HPDE6-E6E7 (cell line): ENCODE data around the gene SLC12A5.
A peak's percentile ranks its signal among the peaks of the same experiment; 100 is the strongest.
"Not testable (repeated sequence)": the region's sequence is repeated elsewhere in the genome, so short reads cannot be mapped to it uniquely, and the experiment has no call there.

ENCODE experiments used
- DNase-seq: peaks from one replicate; pipeline ENCODE4 v3.0.0; 2011; ENCODE audit warnings: missing footprints; ENCODE audit errors: extremely low spot score

SLC12A5 gene

DNA sequence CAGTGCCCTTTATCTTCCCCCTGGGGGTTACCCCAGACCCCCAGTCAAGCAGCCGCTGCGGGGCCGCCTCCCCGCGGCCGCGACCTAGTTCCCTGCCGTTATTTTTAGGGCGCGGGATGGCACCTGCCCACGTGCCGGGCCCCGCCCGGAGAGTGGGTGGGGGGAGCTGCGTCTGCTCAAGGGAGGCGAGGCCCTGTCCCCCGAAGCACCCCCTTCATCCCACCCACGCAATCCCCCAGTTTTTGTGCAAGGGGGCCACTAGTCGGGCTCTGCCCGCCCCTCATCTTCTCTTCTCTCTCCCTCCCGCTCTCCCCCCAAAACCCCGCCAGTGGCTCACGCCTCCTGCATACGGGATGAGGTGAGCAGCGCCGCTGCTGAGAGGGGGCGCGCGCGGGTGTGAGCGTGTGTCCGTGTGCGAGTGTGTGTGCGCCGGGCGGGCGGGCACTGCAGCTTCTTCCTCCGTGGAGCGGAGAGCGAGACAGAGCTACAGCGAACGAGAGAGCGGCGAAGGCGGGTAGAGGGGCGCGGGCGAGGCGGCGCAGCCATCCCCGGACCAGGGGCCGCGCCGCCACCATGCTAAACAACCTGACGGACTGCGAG lies at the start of gene SLC12A5:
Gene SLC12A5, plus strand, starts transcription at position 444 of the 600 bp plus-strand sequence. Its CDS starts 130 bp downstream, at position 574.
- DNase-seq: no peak

DNA sequence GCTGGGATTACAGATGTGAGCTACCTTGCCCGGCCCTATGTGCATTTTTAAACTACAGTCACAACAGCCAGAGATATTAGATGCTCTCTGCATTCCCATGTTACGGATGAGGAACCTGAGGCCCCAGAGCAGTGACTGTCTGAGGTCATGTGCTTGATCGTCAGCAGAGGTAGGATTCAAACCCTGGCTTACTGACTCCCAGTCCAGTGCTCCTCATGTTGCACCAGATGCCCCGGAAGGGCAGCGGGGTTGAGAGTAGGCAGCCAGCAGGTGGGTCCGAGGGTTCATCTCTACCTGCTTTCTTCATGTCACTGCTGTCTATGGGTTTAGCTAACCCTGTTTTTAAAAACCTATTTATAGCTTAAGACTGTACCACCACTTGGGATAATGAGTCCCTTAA lies 47.8 kb upstream of the SLC12A5 start:
- no peak for DNase-seq

DNA sequence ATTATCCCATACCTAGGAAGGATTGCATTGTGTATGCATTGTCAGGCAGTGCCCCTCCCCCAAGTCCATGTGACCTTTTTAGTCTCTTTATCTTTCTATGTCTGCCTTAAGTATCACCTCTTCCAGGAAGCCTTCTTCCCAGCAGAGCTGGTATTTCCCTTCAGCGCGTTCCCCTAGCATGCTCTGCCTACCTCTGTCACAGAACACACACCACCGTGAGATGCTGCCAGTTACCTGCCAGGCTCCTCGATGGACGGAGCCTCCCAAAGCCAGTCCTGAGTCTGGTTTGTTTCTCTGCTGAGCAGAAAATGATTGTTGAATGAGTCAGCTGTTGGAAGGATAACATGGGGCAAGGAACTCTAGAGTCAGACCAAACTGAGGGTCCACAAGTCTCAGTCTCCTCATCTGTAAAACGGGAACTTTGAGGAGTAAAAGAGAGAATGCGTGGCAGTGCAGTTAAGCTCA lies 45.7 kb upstream of the SLC12A5 start:
- no peak for DNase-seq

DNA sequence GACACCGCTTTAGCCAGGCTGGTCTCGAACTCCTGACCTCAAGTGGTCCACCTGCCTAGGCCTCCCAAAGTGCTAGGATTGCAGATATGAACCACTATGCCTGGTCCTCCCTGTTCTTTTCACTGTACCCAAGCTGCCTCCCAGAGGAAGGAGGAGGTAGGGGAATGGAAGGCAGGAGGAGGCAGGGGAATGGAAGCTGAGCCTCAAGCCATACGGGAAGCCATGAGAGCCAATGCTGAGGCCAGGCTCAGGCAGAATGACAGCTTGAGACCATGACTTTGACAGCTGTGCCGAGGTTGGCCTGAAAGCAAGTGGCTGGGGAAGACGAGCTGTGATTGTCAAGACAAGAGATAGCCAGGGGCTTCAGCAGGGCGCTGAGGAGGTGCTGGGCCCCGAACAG lies 43.4 kb upstream of the SLC12A5 start:
- no peak for DNase-seq

DNA sequence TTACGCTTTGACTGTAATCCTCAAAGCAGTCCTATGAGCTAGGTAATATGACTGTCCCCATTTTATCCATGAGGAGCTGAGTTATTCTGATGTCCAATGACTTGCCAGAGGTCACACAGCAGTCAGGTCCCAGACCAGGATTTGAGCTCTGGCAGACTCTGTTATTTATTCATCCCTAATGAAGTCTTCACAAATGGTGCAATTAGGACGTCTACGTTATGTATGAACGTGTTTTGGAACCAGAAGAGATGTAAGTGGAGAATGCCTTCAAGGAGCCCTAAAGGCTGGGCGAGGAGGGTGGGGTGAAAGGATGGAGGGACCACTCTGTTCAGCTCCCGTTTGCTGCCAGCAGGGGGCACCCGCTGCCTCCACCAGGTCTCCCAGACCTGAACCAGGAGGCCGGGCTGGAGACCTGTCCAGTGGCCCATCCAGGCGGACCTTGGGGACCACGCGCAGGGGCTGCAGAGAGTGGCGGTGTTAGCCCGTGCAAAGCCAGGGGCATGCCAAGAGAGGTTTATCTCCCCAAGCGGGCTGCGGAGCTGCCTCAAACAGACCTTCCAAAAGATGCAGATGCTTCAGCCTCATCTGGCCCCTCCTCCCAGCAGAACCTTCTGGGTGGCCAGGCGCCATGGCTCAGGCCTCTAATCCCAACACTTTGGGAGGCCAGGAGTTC lies 41.8 kb upstream of the SLC12A5 start:
- DNase-seq: peak; percentile 93

DNA sequence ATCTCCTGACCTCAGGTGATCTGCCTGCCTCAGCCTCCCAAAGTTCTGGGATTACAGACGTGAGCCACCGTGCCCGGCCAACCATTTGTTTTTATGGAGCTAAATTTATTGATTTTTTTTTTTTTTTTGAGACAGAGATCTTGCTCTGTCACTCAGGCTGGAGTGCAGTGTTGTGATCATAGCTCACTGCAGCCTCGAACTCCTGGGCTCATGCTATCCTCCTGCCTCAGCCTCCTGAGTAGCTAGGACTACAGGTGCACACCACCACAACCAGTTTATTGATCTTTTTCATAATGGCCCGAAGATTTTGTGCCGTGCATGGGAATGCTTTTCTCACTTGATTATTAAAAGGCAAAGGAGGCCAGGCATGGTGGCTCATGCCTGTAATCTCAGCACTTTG lies 40.2 kb upstream of the SLC12A5 start:
- DNase-seq: not testable (repeated sequence)

DNA sequence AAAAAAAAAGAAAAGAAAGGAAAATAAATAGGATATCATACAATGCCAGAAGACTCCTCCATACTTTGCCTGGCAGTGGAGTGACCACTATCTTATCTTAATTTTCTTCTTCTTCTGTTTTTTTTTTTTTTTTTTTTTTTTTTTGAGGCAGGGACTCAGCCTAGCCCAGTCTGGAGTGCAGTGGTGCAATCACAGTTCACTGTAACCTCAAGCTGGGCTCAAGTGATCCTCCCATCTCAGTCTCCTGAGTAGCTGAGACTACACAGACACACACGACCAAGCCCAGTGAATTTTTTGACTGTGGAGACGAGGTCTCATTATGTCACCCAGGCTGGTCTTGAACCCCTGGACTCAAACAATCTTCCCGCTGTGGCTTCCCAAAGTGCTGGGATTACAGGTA lies 37.4 kb upstream of the SLC12A5 start:
- DNase-seq: no peak

DNA sequence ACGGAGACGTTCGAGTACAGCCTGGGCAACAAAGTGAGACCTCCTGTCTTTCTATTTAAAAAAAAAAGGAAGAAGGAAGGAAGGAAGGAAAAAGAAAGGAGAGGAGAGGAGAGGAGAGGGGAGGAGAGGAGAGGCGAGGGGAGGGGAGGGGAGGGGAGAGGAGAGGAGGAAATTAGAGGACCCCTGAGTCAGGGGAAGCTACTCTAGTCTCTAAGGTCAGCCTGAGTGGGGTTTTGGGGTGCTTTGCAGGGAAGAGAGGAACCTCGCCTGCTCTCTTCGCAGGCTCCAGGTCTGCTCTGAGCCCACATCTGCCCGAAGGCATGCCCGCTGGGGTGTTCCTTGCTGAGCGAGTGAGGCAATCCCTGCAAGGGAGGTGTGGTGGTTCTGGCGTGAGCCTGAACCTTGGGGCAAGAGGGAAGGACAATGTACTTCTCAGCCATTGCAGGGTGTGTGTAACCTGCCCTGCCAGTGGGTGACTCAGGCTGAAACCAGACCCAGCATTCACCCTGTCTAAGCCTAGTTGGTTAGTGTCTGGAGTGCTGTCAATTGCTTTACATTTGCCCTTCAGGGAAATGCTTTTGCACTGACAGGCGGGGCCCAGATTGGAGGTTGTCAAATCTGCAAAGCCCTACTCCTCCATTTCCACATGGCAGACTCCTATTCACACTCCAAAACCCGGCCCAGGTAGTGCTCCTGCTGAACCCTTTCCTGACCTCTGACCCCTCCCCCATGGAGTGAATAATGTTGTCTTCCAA lies 35.6 kb upstream of the SLC12A5 start:
- peak; percentile 100 for DNase-seq

DNA sequence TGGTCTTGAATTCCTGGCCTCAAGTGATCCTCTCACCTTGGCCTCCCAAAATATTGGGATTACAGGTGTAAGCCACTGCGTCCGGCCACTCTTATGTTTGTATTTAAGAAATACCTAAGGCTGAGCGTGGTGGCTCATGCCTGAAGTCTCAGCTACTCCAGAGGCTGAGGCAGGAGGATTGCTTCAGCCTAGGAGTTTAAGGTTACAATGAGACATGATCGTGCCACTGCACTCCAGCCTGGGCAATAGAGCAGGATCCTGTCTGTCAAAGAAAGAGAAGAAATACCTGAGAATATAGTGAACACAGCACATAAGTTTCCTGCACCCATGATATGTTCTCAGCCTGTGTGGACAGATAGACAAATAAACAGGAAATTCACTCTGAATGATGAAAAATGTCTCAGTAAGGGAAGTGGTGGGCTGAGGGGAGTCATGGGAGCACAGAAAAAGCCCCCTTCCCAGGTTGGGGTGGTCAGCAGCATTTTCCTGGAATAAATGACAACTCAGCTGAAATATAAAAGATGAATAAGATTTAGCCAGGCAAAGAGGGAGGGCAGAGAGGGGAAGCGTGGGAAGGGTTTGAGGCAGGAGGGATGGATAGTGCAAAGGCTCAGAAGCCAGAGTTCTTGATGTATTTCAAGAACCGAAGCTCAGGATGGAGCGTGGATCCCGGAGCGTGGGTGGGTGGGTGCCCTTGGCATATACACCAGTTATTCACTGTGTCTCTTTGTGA lies 34.1 kb upstream of the SLC12A5 start:
- no peak for DNase-seq

DNA sequence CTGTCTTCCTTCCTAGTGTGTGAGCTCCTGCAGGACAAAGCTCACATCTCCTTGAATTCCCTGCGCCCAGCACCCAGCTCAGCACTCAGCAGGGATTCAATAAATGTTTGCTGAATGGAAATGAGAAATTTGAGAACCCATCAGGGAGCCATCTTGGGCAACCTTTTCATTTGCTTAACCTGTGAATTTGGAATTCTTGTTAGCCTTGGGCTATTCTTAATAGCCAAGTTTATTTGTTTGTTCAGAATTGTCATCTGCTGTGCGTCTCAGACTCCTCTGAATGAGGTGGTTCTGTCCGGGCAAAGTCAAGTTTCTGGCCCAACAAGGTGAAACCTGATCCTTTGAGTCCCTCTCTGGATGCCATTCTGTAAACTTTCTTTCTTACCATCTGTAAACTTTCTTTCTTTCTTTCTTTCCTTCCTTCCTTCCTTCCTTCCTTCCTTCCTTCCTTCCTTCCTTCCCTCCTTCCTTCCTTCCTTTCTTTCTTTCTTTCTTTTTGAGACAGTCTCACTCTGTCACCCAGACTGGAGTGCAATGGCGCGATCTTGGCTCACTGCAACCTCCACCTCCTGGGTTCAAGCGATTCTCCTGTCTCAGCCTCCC lies 33.4 kb upstream of the SLC12A5 start:
- not testable (repeated sequence) for DNase-seq

DNA sequence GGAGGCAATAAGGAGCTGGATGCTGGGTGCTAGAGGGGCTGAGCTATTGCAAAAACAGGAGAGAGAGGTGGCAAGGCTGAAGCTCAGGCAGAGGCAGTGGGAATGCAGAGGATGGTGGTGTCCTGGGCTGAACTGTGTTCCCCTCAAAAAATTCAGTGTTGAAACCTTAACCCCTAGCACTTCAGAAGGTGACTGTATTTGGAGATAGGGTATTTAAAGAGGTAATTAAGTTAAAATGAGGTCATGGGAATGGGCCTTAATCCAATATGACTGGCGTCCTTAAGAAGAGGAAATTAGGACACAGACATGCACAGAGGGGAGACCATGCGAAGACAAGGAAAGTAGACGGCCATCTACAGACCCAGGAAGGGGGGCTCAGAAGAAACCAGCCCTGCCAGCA lies 31.8 kb upstream of the SLC12A5 start:
- DNase-seq: no peak

DNA sequence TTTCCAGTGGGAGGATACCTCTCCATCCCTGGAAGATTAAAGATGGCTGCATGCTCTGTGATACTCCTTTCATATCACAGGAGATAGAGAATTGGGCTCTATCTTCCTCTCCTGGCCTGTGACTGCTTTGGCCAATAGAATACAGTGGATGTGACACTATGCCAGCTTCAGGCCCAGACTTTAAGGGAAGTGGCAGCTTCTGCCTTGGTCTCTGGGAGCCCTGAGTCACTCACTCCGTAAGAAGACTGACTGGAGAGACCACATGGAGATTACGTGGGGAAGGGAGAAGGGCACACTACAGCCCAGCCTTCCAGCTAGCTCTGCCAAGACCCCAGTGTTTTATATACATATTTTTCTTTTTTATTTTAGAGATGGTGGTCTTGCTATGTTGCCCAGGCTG lies 30.7 kb upstream of the SLC12A5 start:
- no peak for DNase-seq

DNA sequence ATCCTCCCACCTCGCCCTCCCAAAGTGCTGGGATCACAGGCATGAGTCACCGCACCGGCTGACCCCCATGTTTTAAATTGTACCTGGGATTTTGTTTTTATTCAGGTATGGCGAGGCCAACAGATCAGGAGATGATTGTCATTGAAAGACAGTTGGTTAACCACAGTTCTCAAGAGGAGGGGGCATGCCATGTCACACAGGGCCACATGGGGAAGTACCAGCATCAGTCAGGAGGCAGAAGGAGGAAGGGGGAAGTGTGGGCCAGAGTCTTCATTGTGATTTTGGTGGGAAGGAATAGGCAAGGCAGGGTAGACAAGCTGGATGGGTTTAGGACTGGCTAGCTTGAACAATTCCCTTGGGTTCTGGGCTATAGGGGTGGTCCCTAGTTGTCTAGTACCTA lies 30.3 kb upstream of the SLC12A5 start:
- no peak for DNase-seq

DNA sequence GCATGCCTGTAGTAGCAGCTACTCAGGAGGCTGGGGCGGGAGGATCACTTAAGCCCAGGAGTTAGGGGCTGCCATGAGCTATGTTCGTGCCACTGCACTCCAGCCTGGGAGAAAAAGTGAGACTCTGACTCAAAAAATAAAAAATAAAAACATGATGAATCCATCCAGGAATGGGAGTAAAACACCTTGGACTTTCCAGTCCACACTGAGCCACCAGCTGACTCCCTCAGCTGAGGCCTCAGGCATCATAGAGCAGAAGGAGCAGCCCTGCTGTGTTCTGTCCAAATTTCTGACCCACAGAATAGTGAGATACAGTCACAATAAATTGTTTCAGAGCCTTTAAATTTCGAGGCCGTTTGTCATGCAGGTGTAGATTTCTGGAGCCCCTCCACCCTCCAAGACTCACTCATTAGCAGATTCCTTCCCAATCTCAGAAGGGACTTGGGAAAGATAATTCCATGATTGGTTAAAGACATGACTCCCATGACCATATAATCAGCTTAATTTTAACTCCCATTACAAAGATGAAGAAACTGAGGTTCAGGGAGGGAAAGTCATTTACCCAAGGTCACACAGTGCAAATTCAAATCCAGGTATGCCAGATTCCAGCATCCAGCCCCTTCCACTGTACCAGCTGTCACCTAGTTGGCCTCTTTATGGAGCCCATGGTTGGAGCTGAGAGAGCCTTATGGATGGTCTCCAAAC lies 29.3 kb upstream of the SLC12A5 start:
- no peak for DNase-seq

DNA sequence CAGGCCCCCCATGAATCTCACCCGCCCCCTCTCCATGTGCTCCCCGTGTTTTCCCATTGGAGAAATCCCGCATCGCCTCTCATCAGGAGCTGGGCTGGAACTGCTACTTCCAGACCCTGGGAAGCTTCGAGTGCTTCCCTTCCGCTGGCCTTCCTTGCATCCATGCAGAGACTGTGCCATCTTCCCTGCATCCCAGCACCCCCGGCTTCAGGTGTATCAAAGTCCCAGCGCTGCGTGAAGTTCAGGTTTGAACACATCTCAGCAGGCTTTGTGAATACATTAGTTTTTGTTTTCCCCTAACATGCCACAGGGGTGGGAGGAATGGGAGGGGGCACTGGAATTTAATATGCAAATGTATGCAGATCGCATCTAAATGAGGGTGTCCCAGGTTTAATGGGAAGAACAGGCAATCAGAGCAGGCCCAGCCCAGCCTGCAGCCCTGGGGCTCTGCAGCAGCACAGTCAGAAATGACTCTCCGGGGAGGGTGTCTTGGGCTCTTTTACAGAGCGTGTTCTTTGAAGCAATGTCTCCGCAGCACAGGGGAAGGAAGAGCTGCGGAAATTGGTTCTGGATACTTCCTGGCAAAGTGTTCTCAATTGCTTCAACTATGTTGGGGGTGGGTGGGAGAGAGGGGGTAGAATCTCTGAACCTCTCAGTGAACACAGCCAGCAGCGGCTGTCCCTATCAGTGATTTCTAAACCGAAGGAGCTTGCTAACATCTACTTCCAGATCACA lies 28.6 kb upstream of the SLC12A5 start:
- no peak for DNase-seq

DNA sequence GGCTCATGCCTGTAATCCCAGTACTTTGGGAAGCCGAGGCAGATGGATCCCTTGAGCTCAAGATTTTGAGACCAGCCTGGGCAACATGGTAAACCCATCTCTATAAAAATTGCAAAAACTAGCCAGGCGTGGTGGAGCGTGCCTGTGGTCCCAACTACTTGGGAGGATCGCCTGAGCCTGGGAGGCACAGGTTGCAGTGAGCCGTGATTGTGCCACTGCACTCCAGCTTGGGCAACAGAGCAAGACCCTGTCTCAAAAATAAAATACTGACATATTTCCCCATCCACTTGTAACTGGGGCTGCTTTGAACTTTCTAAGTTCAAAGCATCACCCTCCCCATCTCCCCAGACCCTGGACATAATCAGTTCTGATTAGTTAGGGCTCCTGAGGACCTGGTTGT lies 27.5 kb upstream of the SLC12A5 start:
- no peak for DNase-seq

DNA sequence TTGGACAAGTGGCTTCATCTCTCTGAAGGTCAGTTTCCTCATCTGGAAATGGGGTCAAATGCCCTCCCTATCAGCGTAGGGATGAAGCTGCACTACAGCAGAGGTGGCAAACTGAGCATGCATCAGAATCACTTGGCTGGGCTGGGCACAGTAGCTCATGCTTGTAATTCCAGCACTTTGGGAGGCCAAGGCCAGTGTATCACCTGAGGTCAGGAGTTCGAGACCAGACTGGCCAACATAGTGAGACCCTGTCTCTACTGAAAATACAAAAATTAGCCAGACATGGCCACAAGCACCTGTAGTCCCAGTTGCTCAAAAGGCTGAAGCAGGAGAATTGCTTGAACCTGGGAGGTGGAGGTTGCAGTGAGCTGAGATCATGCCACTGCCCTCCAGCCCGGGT lies 27.0 kb upstream of the SLC12A5 start:
- no peak for DNase-seq

DNA sequence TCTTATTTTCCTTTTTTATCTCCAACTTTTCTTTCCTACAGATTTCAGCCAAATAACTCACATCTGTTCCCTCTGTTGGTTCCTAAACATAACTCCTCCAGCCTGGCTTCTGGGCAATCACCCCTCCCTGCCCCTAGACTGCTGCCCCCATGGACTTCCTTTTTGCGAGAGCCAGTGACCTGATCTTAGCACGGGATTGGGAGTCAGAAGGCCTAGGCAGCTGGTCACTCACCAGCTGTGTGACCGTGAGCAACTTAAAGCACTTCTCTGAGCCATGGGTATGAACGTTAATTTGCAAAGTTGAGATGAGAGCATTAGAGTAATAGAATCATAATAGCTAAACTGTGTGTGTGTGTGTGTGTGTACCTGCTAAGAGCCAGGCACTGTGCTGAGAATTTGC lies 24.8 kb upstream of the SLC12A5 start:
- no peak for DNase-seq

DNA sequence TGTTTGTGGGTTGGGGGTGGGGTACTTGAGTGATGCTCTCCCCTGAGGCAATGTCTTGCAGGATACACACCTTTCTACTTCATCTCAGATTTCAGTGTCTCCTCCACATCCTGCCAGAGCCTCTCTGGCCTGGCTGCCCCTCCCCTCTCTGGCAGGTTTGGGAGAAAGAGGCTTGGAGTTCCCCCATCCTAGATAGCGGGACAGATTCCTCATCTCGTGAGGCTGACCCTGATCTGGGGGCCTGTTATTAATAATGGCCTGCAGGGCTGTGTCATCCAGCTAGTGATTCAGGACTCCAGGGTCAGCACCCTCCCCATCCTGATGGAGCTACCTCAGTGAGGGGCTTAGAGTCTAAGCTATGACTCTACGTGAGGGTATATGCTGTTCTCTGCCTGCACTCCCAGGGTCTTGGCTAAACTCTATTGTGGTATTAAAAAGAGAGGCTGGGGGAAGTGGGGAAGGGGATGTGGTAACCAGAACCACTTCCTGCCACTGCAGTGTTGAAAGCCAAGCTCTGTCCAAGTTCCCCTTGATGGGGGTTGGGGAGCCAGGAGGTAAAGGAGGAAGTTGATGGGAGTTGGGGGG lies 24.0 kb upstream of the SLC12A5 start:
- DNase-seq: no peak

DNA sequence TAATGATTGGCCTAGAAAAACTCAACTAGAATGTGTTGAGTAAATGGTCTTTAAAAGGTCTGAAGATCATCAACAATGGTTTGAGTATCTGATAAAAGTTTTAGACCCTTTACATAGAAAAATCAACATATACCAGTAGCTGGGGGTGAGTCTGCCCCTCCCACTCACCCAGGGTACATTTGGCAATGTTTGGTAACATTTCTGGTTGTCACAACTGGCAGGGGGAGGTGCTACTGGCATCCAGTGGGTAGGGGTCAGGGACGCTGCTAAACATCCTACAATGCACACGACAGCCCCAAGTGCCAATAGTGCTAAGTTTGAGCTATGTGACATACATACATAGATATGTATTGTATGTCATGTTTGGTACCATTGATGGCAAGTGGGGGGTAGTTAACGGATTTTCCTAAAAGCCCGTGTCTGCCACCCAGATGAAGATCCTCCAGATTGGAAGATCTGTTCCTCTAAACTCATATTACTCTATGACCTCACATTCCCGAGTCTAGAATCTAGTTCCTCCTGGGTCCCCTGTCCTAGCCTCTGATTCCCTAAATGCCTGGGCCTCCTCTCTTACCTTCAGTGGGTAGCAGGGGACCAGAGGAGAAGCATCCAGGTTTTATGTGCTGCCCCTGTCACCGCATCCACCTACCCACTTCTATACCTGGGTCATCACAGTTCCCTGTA lies 22.9 kb upstream of the SLC12A5 start:
- DNase-seq: no peak
